Activated CD4-positive, alpha-beta memory T cell treated with anti-CD3 and anti-CD28 coated beads for 36 hours (primary cell): ENCODE results near the gene CDC42EP1. TPM values are rescaled to one million over a fixed set of nuclear protein-coding genes. Genes with fewer than 3 reads are reported as not detected.
"Not testable (repeated sequence)": the region's sequence is repeated elsewhere in the genome, so short reads cannot be mapped to it uniquely, and the experiment has no call there.

ENCODE experiments used
- CTCF ChIA-PET: fragments of 350-600 bp; sonication (Branson Sonifier 250); formaldehyde crosslinking; loops from one replicate; lab custom pipeline; 2021; ENCODE audit warnings: antibody characterized with exemption, inconsistent platforms; lab: Charles Lee
- POLR2A ChIA-PET: fragments of 350-600 bp; sonication (Branson Sonifier 250); formaldehyde crosslinking; loops from one replicate; lab custom pipeline; 2021; ENCODE audit warnings: antibody characterized with exemption; lab: Charles Lee
- DNase-seq: peaks from one replicate; pipeline ENCODE4 v3.0.0-alpha.2; 2020
- H3K27ac Mint-ChIP-seq: one replicate; pipeline ENCODE4 v1.8.0; 2021; ENCODE audit warnings: mixed read lengths
- H3K27me3 Mint-ChIP-seq: one replicate; pipeline ENCODE4 v1.8.0; 2021; ENCODE audit warnings: mixed read lengths
- H3K36me3 Mint-ChIP-seq: one replicate; pipeline ENCODE4 v1.8.0; 2021; ENCODE audit warnings: mixed read lengths
- H3K4me1 Mint-ChIP-seq: one replicate; pipeline ENCODE4 v1.8.0; 2021; ENCODE audit warnings: low read depth, mixed read lengths
- H3K4me3 Mint-ChIP-seq: one replicate; pipeline ENCODE4 v1.8.0; 2021; ENCODE audit warnings: mild to moderate bottlenecking, mixed read lengths
- H3K9me3 Mint-ChIP-seq: one replicate; pipeline ENCODE4 v1.8.0; 2021; ENCODE audit warnings: mixed read lengths
- intact Hi-C: fragments of 100-400 bp; cut with micrococcal nuclease; formaldehyde crosslinking; loops from one replicate; pipeline ENCODE4 v1.15.1; 2023
- total RNA-seq, 2 experiments: library from RNA; stranded (reverse); gene quantifications; one replicate each; pipeline ENCODE4 v1.2.3, GENCODE V29; 2021

The CDC42EP1 gene
- total RNA-seq, 2 experiments from 2014 or later = 1.4 to 1.9 TPM

GRCh38 chr22:37522482-37522881, 37.8 kb upstream of the CDC42EP1 start:
- H3K4me1 Mint-ChIP-seq = peaks cover 12% of the 10 kb centered on the region
- no peak overlapping the region for H3K27ac Mint-ChIP-seq
- H3K9me3 Mint-ChIP-seq = no peaks in the 10 kb centered on the region
- POLR2A ChIA-PET = interaction anchor here (0.6 kb wide), 1 partner anchor 43 kb away, joined by 3 read pairs; no protein-coding TSS in a partner anchor
- intact Hi-C loops = no loop called here
- no peaks in the 10 kb centered on the region for H3K36me3 Mint-ChIP-seq
- CTCF ChIA-PET = interaction anchor here (1.1 to 2.1 kb wide), 2 partner anchors 16 to 45 kb away, joined by 3 to 8 read pairs; no protein-coding TSS in a partner anchor
- no peak overlapping the region for H3K4me3 Mint-ChIP-seq
- peaks cover 39% of the 10 kb centered on the region for H3K27me3 Mint-ChIP-seq
- no peak for DNase-seq

- no peak overlapping the region for H3K27ac Mint-ChIP-seq
- H3K4me1 Mint-ChIP-seq = peaks cover 12% of the 10 kb centered on the region
- intact Hi-C loops = no loop called here
- DNase-seq = peak; percentile 49
- no peaks in the 10 kb centered on the region for H3K36me3 Mint-ChIP-seq
- H3K27me3 Mint-ChIP-seq = peaks cover 29% of the 10 kb centered on the region
- ChIA-PET CTCF (no interaction called here), POLR2A (no interaction called here)
- no peaks in the 10 kb centered on the region for H3K9me3 Mint-ChIP-seq
- no peak overlapping the region for H3K4me3 Mint-ChIP-seq
Observed at GRCh38 chr22:37525073-37525745, 35.1 kb upstream of the CDC42EP1 start.

- no peak overlapping the region for H3K27ac Mint-ChIP-seq
- no peak overlapping the region for H3K4me3 Mint-ChIP-seq
- peaks cover 25% of the 10 kb centered on the region for H3K27me3 Mint-ChIP-seq
- intact Hi-C loops = no loop called here
- no peak for DNase-seq
- ChIA-PET CTCF (no interaction called here), POLR2A (no interaction called here)
- no peaks in the 10 kb centered on the region for H3K9me3 Mint-ChIP-seq
- H3K4me1 Mint-ChIP-seq = peaks cover 12% of the 10 kb centered on the region
- H3K36me3 Mint-ChIP-seq = no peaks in the 10 kb centered on the region
Observed at GRCh38 chr22:37525746-37526350, 34.4 kb upstream of the CDC42EP1 start.

GRCh38 chr22:37526376-37526775, 33.9 kb upstream of the CDC42EP1 start:
- Mint-ChIP-seq H3K4me1 (peaks cover 12% of the 10 kb centered on the region), H3K4me3 (no peak overlapping the region), H3K36me3 (no peaks in the 10 kb centered on the region), H3K9me3 (no peaks in the 10 kb centered on the region), H3K27me3 (peaks cover 22% of the 10 kb centered on the region), H3K27ac (no peak overlapping the region)
- DNase-seq = no peak
- ChIA-PET POLR2A (no interaction called here), CTCF (interaction anchor here (1.2 to 1.5 kb wide), 2 partner anchors 36 to 66 kb away, joined by 3 to 8 read pairs; no protein-coding TSS in a partner anchor)
- intact Hi-C loops = no loop called here

- peaks cover 12% of the 10 kb centered on the region for H3K4me1 Mint-ChIP-seq
- ChIA-PET POLR2A (interaction anchor here (1.3 kb wide), 1 partner anchor 12 kb away, joined by 5 read pairs; no protein-coding TSS in a partner anchor), CTCF (interaction anchor here (1.2 to 1.7 kb wide), 4 partner anchors 12 to 65 kb away, joined by 3 to 10 read pairs (median 6); no protein-coding TSS in a partner anchor)
- H3K9me3 Mint-ChIP-seq, H3K27ac Mint-ChIP-seq, H3K4me3 Mint-ChIP-seq, intact Hi-C loops, H3K36me3 Mint-ChIP-seq, DNase-seq: not testable (repeated sequence)
- H3K27me3 Mint-ChIP-seq = peaks cover 21% of the 10 kb centered on the region
Observed at GRCh38 chr22:37527081-37527752, 33.1 kb upstream of the CDC42EP1 start.

GRCh38 chr22:37527952-37528351, 32.3 kb upstream of the CDC42EP1 start:
- ChIA-PET CTCF (interaction anchor here (1.5 to 1.7 kb wide), 3 partner anchors 11 to 64 kb away, joined by 5 to 10 read pairs (median 8); no protein-coding TSS in a partner anchor), POLR2A (interaction anchor here (1.3 kb wide), 1 partner anchor 11 kb away, joined by 5 read pairs; no protein-coding TSS in a partner anchor)
- H3K9me3 Mint-ChIP-seq, H3K27ac Mint-ChIP-seq, DNase-seq, H3K36me3 Mint-ChIP-seq, H3K4me3 Mint-ChIP-seq, intact Hi-C loops: not testable (repeated sequence)
- peaks cover 15% of the 10 kb centered on the region for H3K27me3 Mint-ChIP-seq
- peaks cover 12% of the 10 kb centered on the region for H3K4me1 Mint-ChIP-seq

GRCh38 chr22:37529652-37530345, 30.5 kb upstream of the CDC42EP1 start:
- Mint-ChIP-seq H3K9me3 (no peaks in the 10 kb centered on the region), H3K36me3 (no peaks in the 10 kb centered on the region), H3K27me3 (peaks cover 9% of the 10 kb centered on the region), H3K4me1 (peaks cover 26% of the 10 kb centered on the region), H3K4me3 (no peak overlapping the region), H3K27ac (no peak overlapping the region)
- intact Hi-C loops = no loop called here
- POLR2A ChIA-PET = no interaction called here
- CTCF ChIA-PET = interaction anchor here (1.2 to 2.1 kb wide), 3 partner anchors 37 to 212 kb away, joined by 5 to 11 read pairs (median 5); no protein-coding TSS in a partner anchor
- DNase-seq = peak; percentile 37

GRCh38 chr22:37533995-37534394, 26.3 kb upstream of the CDC42EP1 start:
- Mint-ChIP-seq H3K9me3 (no peaks in the 10 kb centered on the region), H3K4me1 (peaks cover 28% of the 10 kb centered on the region), H3K36me3 (no peaks in the 10 kb centered on the region), H3K27ac (no peak overlapping the region), H3K27me3 (peaks cover 7% of the 10 kb centered on the region), H3K4me3 (no peak overlapping the region)
- CTCF ChIA-PET = interaction anchor here (0.6 to 2.7 kb wide), 5 partner anchors 33 to 75 kb away, joined by 3 to 22 read pairs (median 3); partner anchors contain the start of gene GGA1
- intact Hi-C loops = no loop called here
- POLR2A ChIA-PET = no interaction called here
- no peak for DNase-seq

GRCh38 chr22:37534445-37534844, 25.8 kb upstream of the CDC42EP1 start:
- intact Hi-C loops = no loop called here
- Mint-ChIP-seq H3K4me1 (peaks cover 30% of the 10 kb centered on the region), H3K27ac (no peak overlapping the region), H3K9me3 (no peaks in the 10 kb centered on the region), H3K27me3 (peaks cover 10% of the 10 kb centered on the region), H3K4me3 (no peak overlapping the region), H3K36me3 (no peaks in the 10 kb centered on the region)
- ChIA-PET CTCF (interaction anchor here (2.5 to 2.7 kb wide), 2 partner anchors 32 to 58 kb away, joined by 8 to 22 read pairs; no protein-coding TSS in a partner anchor), POLR2A (interaction anchor here (0.6 kb wide), 1 partner anchor 29 kb away, joined by 3 read pairs; no protein-coding TSS in a partner anchor)
- no peak for DNase-seq

- Mint-ChIP-seq H3K27me3 (peaks cover 13% of the 10 kb centered on the region), H3K36me3 (no peaks in the 10 kb centered on the region), H3K4me3 (no peak overlapping the region), H3K9me3 (no peaks in the 10 kb centered on the region), H3K4me1 (peaks cover 26% of the 10 kb centered on the region), H3K27ac (no peak overlapping the region)
- POLR2A ChIA-PET = no interaction called here
- DNase-seq = no peak
- intact Hi-C loops = no loop called here
- CTCF ChIA-PET = interaction anchor here (1.5 to 2.7 kb wide), 3 partner anchors 32 to 57 kb away, joined by 3 to 22 read pairs (median 8); no protein-coding TSS in a partner anchor
Observed at GRCh38 chr22:37535159-37535558, 25.1 kb upstream of the CDC42EP1 start.
